HUES64 (cell line): ENCODE data around the gene OR5L2. TPM values are rescaled to one million over a fixed set of nuclear protein-coding genes. Genes with fewer than 3 reads are reported as not detected.

Experiments used
- H3K27ac ChIP-seq: 2 replicates; pipeline ENCODE4 v1.7.0; 2013; ENCODE audit warnings: low read depth, low read length, inconsistent platforms
- H3K27me3 ChIP-seq: 2 replicates; pipeline ENCODE4 v1.6.1; 2013; ENCODE audit warnings: mild to moderate bottlenecking, low read length; ENCODE audit not compliant: insufficient read depth
- H3K36me3 ChIP-seq: 2 replicates; pipeline ENCODE4 v1.6.1; 2013; ENCODE audit warnings: mild to moderate bottlenecking, low read length; ENCODE audit not compliant: insufficient read depth
- H3K4me1 ChIP-seq: 2 replicates; pipeline ENCODE4 v1.6.1; 2013; ENCODE audit warnings: mild to moderate bottlenecking, low read length, moderate library complexity; ENCODE audit not compliant: insufficient read depth
- H3K4me3 ChIP-seq: 2 replicates; pipeline ENCODE4 v1.5.1; 2013; ENCODE audit warnings: mild to moderate bottlenecking, low read length, moderate library complexity
- H3K9ac ChIP-seq: 2 replicates; pipeline ENCODE4 v1.6.1; 2013; ENCODE audit warnings: mild to moderate bottlenecking, low read depth, low read length
- H3K9me3 ChIP-seq: 2 replicates; pipeline ENCODE4 v1.6.1; 2013; ENCODE audit warnings: low read depth, low read length; ENCODE audit not compliant: insufficient read depth
- WGBS: fragments of 150-250, 120-280 bp; methylation state at CpG from one replicate; pipeline ENCODE4 v1.1.7; 2013; ENCODE audit warnings: missing lambda C conversion rate; 5-methylcytosine and 5-hydroxymethylcytosine counted together
- polyA plus RNA-seq, 2 experiments: library from polyadenylated mRNA; stranded (reverse); fragments of 50-300 nt; gene quantifications; one replicate each; pipeline ENCODE4 v1.2.3, GENCODE V29; 2013

The OR5L2 gene
- polyA plus RNA-seq (2013, experiment 1 of 2), result not detected
- not detected for polyA plus RNA-seq (2013, experiment 2 of 2)

DNA sequence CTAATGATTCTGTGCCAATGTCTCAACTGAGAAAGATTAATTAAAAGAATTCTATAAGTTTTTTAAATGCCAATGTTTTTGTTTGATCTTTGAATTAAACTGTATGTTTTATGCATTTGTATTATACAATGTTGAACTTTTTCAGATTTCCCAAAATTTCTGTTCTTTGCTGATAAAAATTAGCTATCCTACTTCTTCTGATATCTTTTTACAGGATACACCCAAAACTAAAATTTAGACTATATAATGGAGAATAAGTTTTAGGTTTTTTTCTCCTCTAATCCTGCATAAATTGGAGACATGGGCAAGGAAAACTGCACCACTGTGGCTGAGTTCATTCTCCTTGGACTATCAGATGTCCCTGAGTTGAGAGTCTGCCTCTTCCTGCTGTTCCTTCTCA is at the start of gene OR5L2:
Gene OR5L2, plus strand, starts transcription at position 301 of the 400 bp plus-strand sequence. Its CDS starts 0 bp downstream, at position 301.
- Histone ChIP-seq H3K27me3 (no peaks in the 10 kb centered on the region), H3K9me3 (peaks cover 91% of the 10 kb centered on the region), H3K4me3 (no peak within 1 kb of the TSS), H3K36me3 (no peaks in the 10 kb centered on the region), H3K27ac (no peak within 1 kb of the TSS), H3K4me1 (no peaks in the 10 kb centered on the region), H3K9ac (no peak within 1 kb of the TSS)

- no peaks in the 10 kb centered on the region for H3K27me3 ChIP-seq
- no CpG with 5 or more reads among the region's 1 CpG for WGBS
- no peaks in the 10 kb centered on the region for H3K4me1 ChIP-seq
- H3K9me3 ChIP-seq, result peaks cover 99% of the 10 kb centered on the region
- no peak overlapping the region for H3K4me3 ChIP-seq
- H3K9ac ChIP-seq, result no peak overlapping the region
- no peaks in the 10 kb centered on the region; the same call in 1 of the 2 replicates for H3K36me3 ChIP-seq
- H3K27ac ChIP-seq, result no peak overlapping the region
Observed at GRCh38 chr11:55791606-55792005, 35.4 kb upstream of the OR5L2 start.

GRCh38 chr11:55793321-55793720 is 33.7 kb upstream of the OR5L2 start:
- WGBS, result 68% methylated on average over 2 of the region's 2 CpGs
- peaks cover 98% of the 10 kb centered on the region for H3K9me3 ChIP-seq

GRCh38 chr11:55795256-55795655 is 31.8 kb upstream of the OR5L2 start, which contains the start of gene OR5D14:
Gene OR5D14 (plus strand): TSS chr11:55795556. CDS start chr11:55795556, 0 bp downstream.
- H3K4me3 ChIP-seq, result no peak within 1 kb of the TSS
- peaks cover 100% of the 10 kb centered on the region for H3K9me3 ChIP-seq
- H3K9ac ChIP-seq, result no peak within 1 kb of the TSS
- no peaks in the 10 kb centered on the region for H3K4me1 ChIP-seq
- no peaks in the 10 kb centered on the region for H3K27me3 ChIP-seq
- no peak within 1 kb of the TSS for H3K27ac ChIP-seq
- H3K36me3 ChIP-seq, result no peaks in the 10 kb centered on the region

More at GRCh38 chr11:55793321-55793720, 33.7 kb upstream of the OR5L2 start:
- H3K4me3 ChIP-seq, result no peak overlapping the region
- no peak overlapping the region for H3K9ac ChIP-seq
- no peaks in the 10 kb centered on the region for H3K36me3 ChIP-seq
- H3K27ac ChIP-seq, result no peak overlapping the region
- H3K4me1 ChIP-seq, result no peaks in the 10 kb centered on the region
- no peaks in the 10 kb centered on the region for H3K27me3 ChIP-seq

GRCh38 chr11:55806248-55806647 is 20.8 kb upstream of the OR5L2 start:
- Histone ChIP-seq H3K9ac (no peak overlapping the region), H3K27me3 (no peaks in the 10 kb centered on the region), H3K36me3 (no peaks in the 10 kb centered on the region), H3K27ac (no peak overlapping the region), H3K4me3 (no peak overlapping the region), H3K4me1 (no peaks in the 10 kb centered on the region), H3K9me3 (peaks cover 91% of the 10 kb centered on the region)
- WGBS, result 100% methylated on average over 1 of the region's 1 CpG

- H3K27me3 ChIP-seq, result no peaks in the 10 kb centered on the region
Observed at GRCh38 chr11:55811067-55811466, 16.0 kb upstream of the OR5L2 start, which contains the start of gene OR5L1. Gene OR5L1 (plus strand): TSS chr11:55811367. CDS start chr11:55811467, 100 bp downstream.

GRCh38 chr11:55819330-55819729 is 7.7 kb upstream of the OR5L2 start, which contains the start of gene OR5D18:
Gene OR5D18 (plus strand): TSS chr11:55819630. CDS start chr11:55819630, 0 bp downstream.
- WGBS, result 84% methylated on average over 5 of the region's 5 CpGs
- Histone ChIP-seq H3K27me3 (no peaks in the 10 kb centered on the region), H3K9ac (no peak within 1 kb of the TSS), H3K27ac (no peak within 1 kb of the TSS), H3K36me3 (no peaks in the 10 kb centered on the region), H3K4me1 (no peaks in the 10 kb centered on the region), H3K9me3 (peaks cover 91% of the 10 kb centered on the region), H3K4me3 (no peak within 1 kb of the TSS)

More at GRCh38 chr11:55811067-55811466, 16.0 kb upstream of the OR5L2 start, which contains the start of gene OR5L1:
- H3K27ac ChIP-seq, result no peak within 1 kb of the TSS
- peaks cover 91% of the 10 kb centered on the region for H3K9me3 ChIP-seq
- WGBS, result no CpG with 5 or more reads among the region's 1 CpG
- no peak within 1 kb of the TSS for H3K9ac ChIP-seq
- H3K4me1 ChIP-seq, result no peaks in the 10 kb centered on the region
- no peak within 1 kb of the TSS for H3K4me3 ChIP-seq
- no peaks in the 10 kb centered on the region for H3K36me3 ChIP-seq

GRCh38 chr11:55838452-55838851 is 11.4 kb downstream of the OR5L2 start, which contains the start of gene OR5D16:
Gene OR5D16 (plus strand): TSS chr11:55838752. CDS start chr11:55838752, 0 bp downstream.
- peaks cover 88% of the 10 kb centered on the region for H3K9me3 ChIP-seq
- no peak within 1 kb of the TSS for H3K27ac ChIP-seq
- 43% methylated on average over 3 of the region's 3 CpGs for WGBS
- H3K9ac ChIP-seq, result no peak within 1 kb of the TSS
- no peak within 1 kb of the TSS for H3K4me3 ChIP-seq
- no peaks in the 10 kb centered on the region for H3K4me1 ChIP-seq
- H3K36me3 ChIP-seq, result no peaks in the 10 kb centered on the region
- no peaks in the 10 kb centered on the region for H3K27me3 ChIP-seq

DNA sequence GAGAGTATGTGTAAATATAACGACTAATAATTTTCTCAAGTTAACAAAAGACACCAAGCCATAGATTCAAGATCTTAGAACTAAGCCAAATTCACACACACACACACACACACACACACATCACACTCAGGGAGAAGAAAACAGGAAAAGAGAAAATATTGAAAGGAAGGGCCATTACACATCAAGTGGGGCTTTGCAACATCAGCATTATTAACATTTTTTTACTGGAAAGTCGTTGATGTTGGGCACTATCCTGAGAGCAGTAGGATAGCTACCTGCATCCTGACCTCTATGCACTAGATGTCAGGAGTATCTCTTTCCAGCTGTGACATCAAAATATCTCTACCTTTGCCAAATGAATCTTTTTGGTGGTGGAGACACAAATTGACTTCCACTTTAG is 20.4 kb downstream of the OR5L2 start:
- H3K4me3 ChIP-seq, result no peak overlapping the region
- H3K9me3 ChIP-seq, result peaks cover 87% of the 10 kb centered on the region
- no peak overlapping the region for H3K9ac ChIP-seq
- no peaks in the 10 kb centered on the region for H3K4me1 ChIP-seq
- H3K27ac ChIP-seq, result no peak overlapping the region
- H3K36me3 ChIP-seq, result no peaks in the 10 kb centered on the region
- 29% methylated on average over 1 of the region's 2 CpGs for WGBS
- H3K27me3 ChIP-seq, result no peaks in the 10 kb centered on the region

GRCh38 chr11:55849037-55849436 is 22.0 kb downstream of the OR5L2 start:
- Histone ChIP-seq H3K27ac (no peak overlapping the region), H3K27me3 (no peaks in the 10 kb centered on the region), H3K36me3 (no peaks in the 10 kb centered on the region), H3K9me3 (peaks cover 97% of the 10 kb centered on the region), H3K4me1 (no peaks in the 10 kb centered on the region), H3K4me3 (no peak overlapping the region), H3K9ac (no peak overlapping the region)

GRCh38 chr11:55852141-55852540 is 25.1 kb downstream of the OR5L2 start:
- H3K27me3 ChIP-seq, result no peaks in the 10 kb centered on the region
- no peak overlapping the region for H3K4me3 ChIP-seq
- H3K4me1 ChIP-seq, result no peaks in the 10 kb centered on the region
- WGBS, result no CpG with 5 or more reads among the region's 1 CpG
- no peak overlapping the region for H3K27ac ChIP-seq
- no peaks in the 10 kb centered on the region for H3K36me3 ChIP-seq
- H3K9me3 ChIP-seq, result peaks cover 97% of the 10 kb centered on the region
- no peak overlapping the region for H3K9ac ChIP-seq

- Histone ChIP-seq H3K9ac (no peak overlapping the region), H3K4me1 (no peaks in the 10 kb centered on the region), H3K9me3 (peaks cover 97% of the 10 kb centered on the region), H3K27ac (no peak overlapping the region), H3K4me3 (no peak overlapping the region), H3K27me3 (no peaks in the 10 kb centered on the region), H3K36me3 (no peaks in the 10 kb centered on the region)
- 8% methylated on average over 1 of the region's 1 CpG for WGBS
Observed at GRCh38 chr11:55854704-55855103, 27.7 kb downstream of the OR5L2 start.
